SK-N-SH treated with all-trans-retinoic acid at 6 μM for 48 hours (cell line): ENCODE results near the gene NAT16.

Experiments used
- ATAC-seq: fragments of 200-7000 bp; cut with Tn5 transposase; 3 replicates; pipeline ENCODE4 v1.9.1; 2020; ENCODE audit warnings: mild to moderate bottlenecking, moderate library complexity
- ARNTL ChIP-seq: fragments of 450-650 bp; formaldehyde crosslinking; IDR thresholded peaks from 2 replicates; pipeline ENCODE4 v1.5.0; 2020; ENCODE audit warnings: low read depth, mild to moderate bottlenecking, moderate library complexity, borderline replicate concordance
- BACH2 ChIP-seq: fragments of 250-450 bp; sonication (Bioruptor Pico); IDR thresholded peaks from 2 replicates; pipeline ENCODE4 v1.9.0; 2021; ENCODE audit warnings: mild to moderate bottlenecking, borderline replicate concordance
- CSDC2 ChIP-seq: fragments of 250-450 bp; sonication (Bioruptor Pico); IDR thresholded peaks from 2 replicates; pipeline ENCODE4 v1.5.0; 2020; ENCODE audit warnings: mild to moderate bottlenecking, moderate library complexity
- ESRRG ChIP-seq: fragments of 250-450 bp; sonication (Bioruptor Pico); IDR thresholded peaks from 2 replicates; pipeline ENCODE4 v1.6.1; 2021; ENCODE audit warnings: mild to moderate bottlenecking
- GLIS3 ChIP-seq: fragments of 250-450 bp; sonication (Bioruptor Pico); IDR thresholded peaks from 2 replicates; pipeline ENCODE4 v1.5.0; 2020; ENCODE audit warnings: mild to moderate bottlenecking, moderate library complexity
- ISL1 ChIP-seq: fragments of 250-450 bp; sonication (Bioruptor Pico); IDR thresholded peaks from 2 replicates; pipeline ENCODE4 v2.1.2; 2022; ENCODE audit warnings: mild to moderate bottlenecking, moderate library complexity
- OSR1 ChIP-seq: fragments of 250-450 bp; sonication (Bioruptor Pico); IDR thresholded peaks from 2 replicates; pipeline ENCODE4 v1.8.0; 2022; ENCODE audit warnings: moderate library complexity, mild to moderate bottlenecking, inconsistent platforms
- PPARA ChIP-seq: fragments of 250-450 bp; sonication (Bioruptor Pico); IDR thresholded peaks from 2 replicates; pipeline ENCODE4 v1.5.0; 2020; ENCODE audit warnings: mild to moderate bottlenecking, borderline replicate concordance
- RARB ChIP-seq: fragments of 250-450 bp; sonication (Bioruptor Pico); IDR thresholded peaks from 2 replicates; pipeline ENCODE4 v1.8.0; 2021; ENCODE audit warnings: mild to moderate bottlenecking, moderate library complexity
- TCF4 ChIP-seq: fragments of 250-450 bp; sonication (Bioruptor Pico); IDR thresholded peaks from 2 replicates; pipeline ENCODE4 v1.8.0; 2021; ENCODE audit warnings: mild to moderate bottlenecking, moderate library complexity, borderline replicate concordance
- TOX ChIP-seq: fragments of 250-450 bp; sonication (Bioruptor Pico); IDR thresholded peaks from 2 replicates; pipeline ENCODE4 v1.8.0; 2021; ENCODE audit warnings: mild to moderate bottlenecking, moderate library complexity, borderline replicate concordance
- ZC3H10 ChIP-seq: fragments of 250-450 bp; sonication (Bioruptor Pico); IDR thresholded peaks from 2 replicates; pipeline ENCODE4 v1.5.1; 2021; ENCODE audit warnings: mild to moderate bottlenecking, moderate library complexity
- ZFP3 ChIP-seq: fragments of 250-450 bp; sonication (Bioruptor Pico); IDR thresholded peaks from 2 replicates; pipeline ENCODE4 v1.5.0; 2020; ENCODE audit warnings: mild to moderate bottlenecking, moderate library complexity
- ZFP30 ChIP-seq: fragments of 450-650 bp; formaldehyde crosslinking; IDR thresholded peaks from 2 replicates; pipeline ENCODE4 v1.5.0; 2022; ENCODE audit warnings: mild to moderate bottlenecking, moderate library complexity
- ZNF565 ChIP-seq: fragments of 450-650 bp; formaldehyde crosslinking; conservative IDR thresholded peaks from 2 replicates; pipeline ENCODE4 v1.5.0; 2020; ENCODE audit warnings: low read depth, mild to moderate bottlenecking, moderate library complexity
- ZNF70 ChIP-seq: fragments of 450-650 bp; formaldehyde crosslinking; IDR thresholded peaks from 2 replicates; pipeline ENCODE4 v1.5.0; 2020; ENCODE audit warnings: mild to moderate bottlenecking, moderate library complexity
- ZNF8 ChIP-seq: fragments of 450-650 bp; formaldehyde crosslinking; IDR thresholded peaks from 2 replicates; pipeline ENCODE4 v1.5.0; 2020; ENCODE audit warnings: mild to moderate bottlenecking, moderate library complexity
- TF ChIP-seq, protein P1 (sequence below): fragments of 250-450 bp; sonication (Bioruptor Pico); IDR thresholded peaks from 2 replicates; pipeline ENCODE4 v1.5.1; 2020; ENCODE audit warnings: low read depth, mild to moderate bottlenecking, moderate library complexity
- TF ChIP-seq, protein P2 (sequence below): fragments of 250-450 bp; sonication (Bioruptor Pico); IDR thresholded peaks from 2 replicates; pipeline ENCODE4 v1.8.0; 2021; ENCODE audit warnings: low read depth, mild to moderate bottlenecking, moderate library complexity, borderline replicate concordance
- TF ChIP-seq, protein P3 (sequence below): fragments of 250-450 bp; sonication (Bioruptor Pico); IDR thresholded peaks from 2 replicates; pipeline ENCODE4 v1.5.1; 2021; ENCODE audit warnings: mild to moderate bottlenecking, moderate library complexity
- TF ChIP-seq, protein P4 (sequence below): fragments of 250-450 bp; sonication (Bioruptor Pico); IDR thresholded peaks from 2 replicates; pipeline ENCODE4 v1.8.0; 2020; ENCODE audit warnings: mild to moderate bottlenecking, moderate library complexity, borderline replicate concordance
- TF ChIP-seq, protein P5 (sequence below): fragments of 250-450 bp; sonication (Bioruptor Pico); IDR thresholded peaks from 2 replicates; pipeline ENCODE4 v1.5.0; 2020; ENCODE audit warnings: mild to moderate bottlenecking, moderate library complexity

NAT16 gene

DNA sequence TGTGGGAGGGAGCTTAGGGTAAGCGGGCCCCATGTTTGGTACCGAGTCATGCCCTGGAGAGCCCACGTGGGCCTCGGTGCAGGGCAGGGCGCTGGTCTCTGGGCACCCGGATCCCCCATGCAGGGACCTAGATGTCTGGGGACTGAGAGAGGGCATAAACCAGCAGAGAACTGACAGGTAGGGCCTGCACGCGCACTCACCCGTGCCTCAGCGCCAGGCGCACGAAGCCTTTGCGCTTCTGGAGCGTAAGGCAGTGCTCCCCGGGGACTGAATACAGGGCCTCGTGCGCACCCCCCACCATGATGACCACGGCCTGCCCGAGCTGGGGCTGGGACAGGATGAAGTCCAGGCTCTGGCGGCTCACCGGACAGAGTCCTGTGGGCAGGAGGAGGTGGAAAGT, 17.9 kb upstream of the NAT16 start:
- ATAC-seq: no peak
- TF ChIP-seq, protein P1, sequence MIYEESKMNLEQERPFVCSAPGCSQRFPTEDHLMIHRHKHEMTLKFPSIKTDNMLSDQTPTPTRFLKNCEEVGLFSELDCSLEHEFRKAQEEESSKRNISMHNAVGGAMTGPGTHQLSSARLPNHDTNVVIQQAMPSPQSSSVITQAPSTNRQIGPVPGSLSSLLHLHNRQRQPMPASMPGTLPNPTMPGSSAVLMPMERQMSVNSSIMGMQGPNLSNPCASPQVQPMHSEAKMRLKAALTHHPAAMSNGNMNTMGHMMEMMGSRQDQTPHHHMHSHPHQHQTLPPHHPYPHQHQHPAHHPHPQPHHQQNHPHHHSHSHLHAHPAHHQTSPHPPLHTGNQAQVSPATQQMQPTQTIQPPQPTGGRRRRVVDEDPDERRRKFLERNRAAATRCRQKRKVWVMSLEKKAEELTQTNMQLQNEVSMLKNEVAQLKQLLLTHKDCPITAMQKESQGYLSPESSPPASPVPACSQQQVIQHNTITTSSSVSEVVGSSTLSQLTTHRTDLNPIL (CRISPR knock-in tag): no peak
- TF ChIP-seq TOX (CRISPR knock-in tag) (no peak), ZFP30 (CRISPR knock-in tag) (no peak), ZNF70 (CRISPR knock-in tag) (no peak), ZNF565 (no peak)

DNA sequence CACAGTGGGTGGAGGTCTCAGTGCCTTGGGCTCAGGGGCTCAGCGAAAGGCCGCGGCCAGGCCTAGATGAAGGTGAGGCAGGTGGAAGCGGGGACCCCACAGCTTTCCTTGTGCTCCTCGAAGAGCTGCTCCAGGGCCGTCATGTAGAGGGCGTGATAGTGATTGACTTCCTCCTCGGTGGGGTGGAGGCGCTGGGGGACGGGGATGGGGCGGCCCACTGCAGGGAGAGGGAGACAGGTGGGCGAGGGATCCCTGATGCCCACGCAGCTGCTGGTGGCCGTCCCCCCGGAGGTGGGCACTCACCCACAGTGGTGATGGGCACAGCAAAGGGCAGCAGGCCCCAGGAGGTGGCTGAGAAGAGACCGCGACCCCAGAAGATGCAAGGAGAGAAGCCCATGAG, 15.8 kb upstream of the NAT16 start:
- ATAC-seq: no peak
- TF ChIP-seq ZC3H10: no peak
- no peak for TF ChIP-seq PPARA
- no peak for TF ChIP-seq ARNTL (CRISPR knock-in tag)
- no peak for TF ChIP-seq ZNF8 (CRISPR knock-in tag)
- TF ChIP-seq ZNF70 (CRISPR knock-in tag): no peak
- no peak for TF ChIP-seq TCF4 (CRISPR knock-in tag)
- no peak for TF ChIP-seq GLIS3 (CRISPR knock-in tag)
- TF ChIP-seq ZFP30 (CRISPR knock-in tag): no peak
- TF ChIP-seq, protein P2, sequence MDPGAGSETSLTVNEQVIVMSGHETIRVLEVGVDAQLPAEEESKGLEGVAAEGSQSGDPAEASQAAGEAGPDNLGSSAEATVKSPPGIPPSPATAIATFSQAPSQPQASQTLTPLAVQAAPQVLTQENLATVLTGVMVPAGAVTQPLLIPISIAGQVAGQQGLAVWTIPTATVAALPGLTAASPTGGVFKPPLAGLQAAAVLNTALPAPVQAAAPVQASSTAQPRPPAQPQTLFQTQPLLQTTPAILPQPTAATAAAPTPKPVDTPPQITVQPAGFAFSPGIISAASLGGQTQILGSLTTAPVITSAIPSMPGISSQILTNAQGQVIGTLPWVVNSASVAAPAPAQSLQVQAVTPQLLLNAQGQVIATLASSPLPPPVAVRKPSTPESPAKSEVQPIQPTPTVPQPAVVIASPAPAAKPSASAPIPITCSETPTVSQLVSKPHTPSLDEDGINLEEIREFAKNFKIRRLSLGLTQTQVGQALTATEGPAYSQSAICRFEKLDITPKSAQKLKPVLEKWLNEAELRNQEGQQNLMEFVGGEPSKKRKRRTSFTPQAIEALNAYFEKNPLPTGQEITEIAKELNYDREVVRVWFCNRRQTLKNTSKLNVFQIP (CRISPR knock-in tag): no peak
- no peak for TF ChIP-seq CSDC2 (CRISPR knock-in tag)
- TF ChIP-seq ISL1 (CRISPR knock-in tag): no peak
- TF ChIP-seq RARB (CRISPR knock-in tag): no peak
- TF ChIP-seq ESRRG: no peak
- no peak for TF ChIP-seq ZFP3 (CRISPR knock-in tag)
- TF ChIP-seq, protein P1 (CRISPR knock-in tag): no peak
- TF ChIP-seq, protein P3, sequence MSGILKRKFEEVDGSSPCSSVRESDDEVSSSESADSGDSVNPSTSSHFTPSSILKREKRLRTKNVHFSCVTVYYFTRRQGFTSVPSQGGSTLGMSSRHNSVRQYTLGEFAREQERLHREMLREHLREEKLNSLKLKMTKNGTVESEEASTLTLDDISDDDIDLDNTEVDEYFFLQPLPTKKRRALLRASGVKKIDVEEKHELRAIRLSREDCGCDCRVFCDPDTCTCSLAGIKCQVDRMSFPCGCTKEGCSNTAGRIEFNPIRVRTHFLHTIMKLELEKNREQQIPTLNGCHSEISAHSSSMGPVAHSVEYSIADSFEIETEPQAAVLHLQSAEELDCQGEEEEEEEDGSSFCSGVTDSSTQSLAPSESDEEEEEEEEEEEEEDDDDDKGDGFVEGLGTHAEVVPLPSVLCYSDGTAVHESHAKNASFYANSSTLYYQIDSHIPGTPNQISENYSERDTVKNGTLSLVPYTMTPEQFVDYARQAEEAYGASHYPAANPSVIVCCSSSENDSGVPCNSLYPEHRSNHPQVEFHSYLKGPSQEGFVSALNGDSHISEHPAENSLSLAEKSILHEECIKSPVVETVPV: no peak
- TF ChIP-seq, protein P4, sequence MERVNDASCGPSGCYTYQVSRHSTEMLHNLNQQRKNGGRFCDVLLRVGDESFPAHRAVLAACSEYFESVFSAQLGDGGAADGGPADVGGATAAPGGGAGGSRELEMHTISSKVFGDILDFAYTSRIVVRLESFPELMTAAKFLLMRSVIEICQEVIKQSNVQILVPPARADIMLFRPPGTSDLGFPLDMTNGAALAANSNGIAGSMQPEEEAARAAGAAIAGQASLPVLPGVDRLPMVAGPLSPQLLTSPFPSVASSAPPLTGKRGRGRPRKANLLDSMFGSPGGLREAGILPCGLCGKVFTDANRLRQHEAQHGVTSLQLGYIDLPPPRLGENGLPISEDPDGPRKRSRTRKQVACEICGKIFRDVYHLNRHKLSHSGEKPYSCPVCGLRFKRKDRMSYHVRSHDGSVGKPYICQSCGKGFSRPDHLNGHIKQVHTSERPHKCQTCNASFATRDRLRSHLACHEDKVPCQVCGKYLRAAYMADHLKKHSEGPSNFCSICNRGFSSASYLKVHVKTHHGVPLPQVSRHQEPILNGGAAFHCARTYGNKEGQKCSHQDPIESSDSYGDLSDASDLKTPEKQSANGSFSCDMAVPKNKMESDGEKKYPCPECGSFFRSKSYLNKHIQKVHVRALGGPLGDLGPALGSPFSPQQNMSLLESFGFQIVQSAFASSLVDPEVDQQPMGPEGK: no peak
- no peak for TF ChIP-seq ZNF565
- no peak for TF ChIP-seq TOX (CRISPR knock-in tag)
- no peak for TF ChIP-seq OSR1 (CRISPR knock-in tag)

DNA sequence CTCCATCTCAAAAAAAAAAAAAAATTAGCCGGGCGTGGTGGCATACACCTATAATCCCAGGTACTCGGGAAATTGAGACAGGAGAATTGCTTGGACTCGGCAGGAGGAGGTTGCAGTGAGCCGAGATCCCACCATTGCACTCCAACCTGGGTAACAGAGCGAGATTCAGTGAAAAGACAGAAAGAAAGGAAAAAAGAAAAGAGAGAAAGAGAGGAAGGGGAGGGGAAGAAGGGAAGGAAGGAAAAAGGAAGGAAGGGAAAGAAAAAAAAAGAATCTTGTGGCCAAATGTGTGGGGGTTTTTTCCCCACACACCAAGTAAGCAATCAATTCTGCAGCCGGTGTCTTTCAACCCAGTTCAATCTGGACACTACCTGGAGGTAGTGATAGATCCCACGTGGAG, 9.0 kb upstream of the NAT16 start:
- ATAC-seq: no peak
- no peak for TF ChIP-seq ARNTL (CRISPR knock-in tag)
- no peak for TF ChIP-seq ZNF70 (CRISPR knock-in tag)
- TF ChIP-seq, protein P2 (CRISPR knock-in tag): no peak
- no peak for TF ChIP-seq TCF4 (CRISPR knock-in tag)
- no peak for TF ChIP-seq ZNF565
- TF ChIP-seq, protein P4: no peak
- no peak for TF ChIP-seq BACH2
- TF ChIP-seq ZNF8 (CRISPR knock-in tag): no peak
- TF ChIP-seq, protein P5, sequence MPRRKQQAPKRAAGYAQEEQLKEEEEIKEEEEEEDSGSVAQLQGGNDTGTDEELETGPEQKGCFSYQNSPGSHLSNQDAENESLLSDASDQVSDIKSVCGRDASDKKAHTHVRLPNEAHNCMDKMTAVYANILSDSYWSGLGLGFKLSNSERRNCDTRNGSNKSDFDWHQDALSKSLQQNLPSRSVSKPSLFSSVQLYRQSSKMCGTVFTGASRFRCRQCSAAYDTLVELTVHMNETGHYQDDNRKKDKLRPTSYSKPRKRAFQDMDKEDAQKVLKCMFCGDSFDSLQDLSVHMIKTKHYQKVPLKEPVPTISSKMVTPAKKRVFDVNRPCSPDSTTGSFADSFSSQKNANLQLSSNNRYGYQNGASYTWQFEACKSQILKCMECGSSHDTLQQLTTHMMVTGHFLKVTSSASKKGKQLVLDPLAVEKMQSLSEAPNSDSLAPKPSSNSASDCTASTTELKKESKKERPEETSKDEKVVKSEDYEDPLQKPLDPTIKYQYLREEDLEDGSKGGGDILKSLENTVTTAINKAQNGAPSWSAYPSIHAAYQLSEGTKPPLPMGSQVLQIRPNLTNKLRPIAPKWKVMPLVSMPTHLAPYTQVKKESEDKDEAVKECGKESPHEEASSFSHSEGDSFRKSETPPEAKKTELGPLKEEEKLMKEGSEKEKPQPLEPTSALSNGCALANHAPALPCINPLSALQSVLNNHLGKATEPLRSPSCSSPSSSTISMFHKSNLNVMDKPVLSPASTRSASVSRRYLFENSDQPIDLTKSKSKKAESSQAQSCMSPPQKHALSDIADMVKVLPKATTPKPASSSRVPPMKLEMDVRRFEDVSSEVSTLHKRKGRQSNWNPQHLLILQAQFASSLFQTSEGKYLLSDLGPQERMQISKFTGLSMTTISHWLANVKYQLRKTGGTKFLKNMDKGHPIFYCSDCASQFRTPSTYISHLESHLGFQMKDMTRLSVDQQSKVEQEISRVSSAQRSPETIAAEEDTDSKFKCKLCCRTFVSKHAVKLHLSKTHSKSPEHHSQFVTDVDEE (CRISPR knock-in tag): no peak
- TF ChIP-seq, protein P3: no peak
- TF ChIP-seq CSDC2 (CRISPR knock-in tag): no peak
- no peak for TF ChIP-seq ZFP3 (CRISPR knock-in tag)
